Measurements from ENCODE around the gene MAP3K9. TPM values are rescaled to one million over a fixed set of nuclear protein-coding genes. Genes with fewer than 3 reads are reported as not detected.
"Not testable (repeated sequence)": the region's sequence is repeated elsewhere in the genome, so short reads cannot be mapped to it uniquely, and the experiment has no call there.

Gene MAP3K9
- total RNA-seq, 1 donor from 2014 or later, result 10.1 TPM

DNA sequence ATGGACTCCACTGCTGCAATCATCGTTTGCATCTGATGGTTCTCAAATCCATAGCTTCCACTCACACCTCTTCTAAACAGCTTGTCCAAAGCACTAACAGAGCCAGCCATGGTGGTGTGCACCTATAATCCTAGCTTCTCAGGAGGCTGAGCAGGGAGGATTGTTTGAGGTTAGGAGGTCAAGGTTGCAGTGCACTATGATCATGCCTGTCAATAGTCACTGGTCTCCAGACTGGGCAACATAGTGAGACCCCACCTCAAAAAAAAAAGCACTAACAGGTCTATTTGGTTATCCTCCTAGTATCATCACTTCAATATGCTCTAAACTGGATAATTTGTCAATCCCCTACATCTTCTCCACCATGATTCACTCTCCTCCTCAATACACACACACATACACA lies 104.4 kb downstream of the MAP3K9 start:
- TF ChIP-seq CTCF (IDR thresholded peaks at IDR 0.05), result no peak
- Mint-ChIP-seq H3K4me3 (no peak overlapping the region), H3K36me3 (ENCODE audit: low read depth) (no peaks in the 10 kb centered on the region), H3K27ac (no peak overlapping the region), H3K27me3 (no peaks in the 10 kb centered on the region), H3K4me1 (peaks cover under 1% of the 10 kb centered on the region), H3K9me3 (no peaks in the 10 kb centered on the region)
- DNase-seq (no peak), ATAC-seq (ENCODE audit: low read depth) (no peak)
- ChIA-PET CTCF (interaction anchor here (1.0 kb wide), 1 partner anchor 15 kb away, joined by 4 read pairs; no protein-coding TSS in a partner anchor), POLR2A (no interaction called here)
- intact Hi-C loops (cut with micrococcal nuclease), result no loop called here

- ATAC-seq (ENCODE audit: low read depth); DNase-seq; H3K4me1 Mint-ChIP-seq; H3K27me3 Mint-ChIP-seq; H3K36me3 Mint-ChIP-seq (ENCODE audit: low read depth); intact Hi-C loops (cut with micrococcal nuclease); H3K4me3 Mint-ChIP-seq; H3K27ac Mint-ChIP-seq; H3K9me3 Mint-ChIP-seq: not testable (repeated sequence)
- POLR2A ChIA-PET, result interaction anchor here (0.7 kb wide), 1 partner anchor 14 kb away, joined by 3 read pairs; no protein-coding TSS in a partner anchor
- CTCF ChIA-PET, result interaction anchor here (1.2 kb wide), 1 partner anchor 10 kb away, joined by 4 read pairs; no protein-coding TSS in a partner anchor
These were observed 105.6 kb downstream of the MAP3K9 start for GRCh38 chr14:70703621-70704168.

- Mint-ChIP-seq H3K36me3 (ENCODE audit: low read depth) (no peaks in the 10 kb centered on the region), H3K27ac (no peak overlapping the region), H3K27me3 (no peaks in the 10 kb centered on the region), H3K4me3 (no peak overlapping the region), H3K4me1 (no peaks in the 10 kb centered on the region), H3K9me3 (no peaks in the 10 kb centered on the region)
- no peak for TF ChIP-seq CTCF (IDR thresholded peaks at IDR 0.05)
- ChIA-PET POLR2A (no interaction called here), CTCF (no interaction called here)
- intact Hi-C loops (cut with micrococcal nuclease), result no loop called here
- ATAC-seq (ENCODE audit: low read depth) (no peak), DNase-seq (no peak)
These were observed 107.2 kb downstream of the MAP3K9 start for GRCh38 chr14:70702161-70702560.

DNA sequence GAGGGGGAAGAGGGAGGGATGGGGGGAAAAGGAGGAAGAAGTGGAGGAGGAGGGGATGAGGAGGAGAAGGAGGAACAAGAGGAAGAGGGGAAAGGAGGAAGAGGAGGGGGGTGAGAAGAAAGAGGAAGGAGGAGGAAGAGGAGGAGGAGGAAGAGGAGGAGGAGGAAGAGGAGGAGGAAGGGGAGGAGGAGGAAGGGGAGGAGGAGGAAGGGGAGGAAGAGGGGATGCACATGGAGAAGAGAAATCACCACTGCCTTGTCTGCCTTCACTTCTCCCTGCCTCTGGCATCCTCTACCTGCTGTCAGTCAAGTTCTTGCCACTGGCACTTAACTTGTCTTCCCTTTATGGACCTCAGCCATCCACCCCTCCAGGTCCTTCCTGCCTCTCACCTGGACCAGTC lies 107.7 kb downstream of the MAP3K9 start:
- TF ChIP-seq CTCF (IDR thresholded peaks at IDR 0.05), result no peak
- Mint-ChIP-seq H3K4me1 (no peaks in the 10 kb centered on the region), H3K4me3 (no peak overlapping the region), H3K27ac (no peak overlapping the region), H3K36me3 (ENCODE audit: low read depth) (no peaks in the 10 kb centered on the region), H3K9me3 (no peaks in the 10 kb centered on the region), H3K27me3 (no peaks in the 10 kb centered on the region)
- ChIA-PET POLR2A (no interaction called here), CTCF (no interaction called here)
- DNase-seq, result no peak
- intact Hi-C loops (cut with micrococcal nuclease), result no loop called here
- no peak for ATAC-seq (ENCODE audit: low read depth)

- H3K27me3 Mint-ChIP-seq, result no peaks in the 10 kb centered on the region
- intact Hi-C loops (cut with micrococcal nuclease), result no loop called here
- H3K36me3 Mint-ChIP-seq (ENCODE audit: low read depth), result no peaks in the 10 kb centered on the region
- ChIA-PET CTCF (no interaction called here), POLR2A (no interaction called here)
- no peak overlapping the region for H3K27ac Mint-ChIP-seq
- TF ChIP-seq CTCF (IDR thresholded peaks at IDR 0.05), result no peak
- ATAC-seq (ENCODE audit: low read depth) (no peak), DNase-seq (no peak)
- H3K9me3 Mint-ChIP-seq, result no peaks in the 10 kb centered on the region
- H3K4me3 Mint-ChIP-seq, result no peak overlapping the region
- H3K4me1 Mint-ChIP-seq, result no peaks in the 10 kb centered on the region
These were observed 108.2 kb downstream of the MAP3K9 start for GRCh38 chr14:70700955-70701585.

All from activated B cell treated with CpG ODN at 0.5 μM for 24 hours (primary cell).